ENCODE results near the gene RAB19. TPM values are rescaled to one million over a fixed set of nuclear protein-coding genes. Genes with fewer than 3 reads are reported as not detected.

The RAB19 gene
- total and polyA plus RNA-seq, 10 of the 15 experiments (the other 5 are each of a cell fraction or from before 2014, with no cell fraction given), result 0.14 to 1.0 (median 0.23) TPM; not detected in 5

DNA sequence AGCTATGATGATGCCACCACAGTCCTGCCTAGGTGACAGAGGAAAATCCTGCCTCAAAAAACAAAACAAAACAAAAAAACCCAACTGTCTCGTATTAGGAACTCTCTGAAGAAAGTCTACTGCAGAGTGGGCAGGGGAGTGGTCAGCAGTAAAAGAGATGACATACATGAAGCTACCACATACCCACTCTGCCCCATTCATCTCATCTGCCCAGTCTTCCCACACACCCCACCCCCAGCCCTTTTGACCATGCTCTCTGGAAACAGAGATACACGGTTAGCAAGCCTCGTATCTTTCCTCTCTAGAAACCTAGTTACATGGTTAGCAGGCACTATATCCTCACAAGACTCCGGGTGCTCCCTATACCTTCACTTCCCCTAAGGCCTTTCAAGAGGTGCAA lies 13.8 kb upstream of the RAB19 start:
- SMC1A ChIA-PET (ENCODE audit: uncharacterized antibody, unreplicated experiment), result interaction anchor here (0.6 to 1.6 kb wide), 3 partner anchors 13 to 785 kb away, joined by 3 read pairs; no protein-coding TSS in a partner anchor
- no peak overlapping the region for H3K27ac ChIP-seq (ENCODE audit: control insufficient read depth, insufficient read depth)
- 36% methylated on average over 4 of the region's 4 CpGs for WGBS (ENCODE audit: insufficient coverage, insufficient replicate concordance, low lambda C conversion rate, missing lambda C conversion rate)

More for the DNA sequence above, 13.8 kb upstream of the RAB19 start:
- Histone ChIP-seq H3K4me3 (no peak overlapping the region), H3K79me2 (ENCODE audit: control insufficient read depth, insufficient read depth, low read length) (no peaks in the 10 kb centered on the region; the same call in 1 of the 2 replicates), H3K9ac (ENCODE audit: control insufficient read depth, insufficient read depth, low read length) (no peak overlapping the region), H3K27me3 (replicated peaks in 1 of 2; ENCODE audit: control insufficient read depth in 2 of 2, insufficient read depth in 2 of 2, low read length in 1 of 2) (no peaks in the 10 kb centered on the region), H3K9me3 (replicated peaks; ENCODE audit: control insufficient read depth, insufficient read depth, low read length) (no peaks in the 10 kb centered on the region), H3K4me2 (ENCODE audit: control insufficient read depth, insufficient read depth) (peak overlapping the region; percentile 76), H3K36me3 (ENCODE audit: control insufficient read depth in 2 of 2, insufficient read depth in 2 of 2, low read length in 1 of 2) (no peaks in the 10 kb centered on the region), H2AFZ (ENCODE audit: control insufficient read depth, low read depth, low read length) (no peak overlapping the region), H4K20me1 (ENCODE audit: control insufficient read depth, insufficient read depth) (no peaks in the 10 kb centered on the region; the same call in 1 of the 2 replicates), H3K4me1 (ENCODE audit: control insufficient read depth, insufficient read depth, low read length) (peaks cover 23% of the 10 kb centered on the region)
- intact Hi-C loops (cut with micrococcal nuclease; ENCODE audit: unreplicated experiment), result no loop called here
- DNase-seq (ENCODE audit: low read depth, low spot score), result no peak
- BruUV-seq (replicated peaks), result no TSS peak
- ChIA-PET CTCF (interaction anchor here (0.7 to 1.3 kb wide), 2 partner anchors 50 to 80 kb away, joined by 3 to 4 read pairs; no protein-coding TSS in a partner anchor), POLR2A (no interaction called here), RAD21 (ENCODE audit: unreplicated experiment) (interaction anchor here (0.9 to 1.3 kb wide), 2 partner anchors 50 kb away, joined by 3 read pairs; no protein-coding TSS in a partner anchor)
- in situ Hi-C loops (cut with MboI), result no loop called here
- peak; percentile 49 for ATAC-seq
- TF ChIP-seq, protein P1, sequence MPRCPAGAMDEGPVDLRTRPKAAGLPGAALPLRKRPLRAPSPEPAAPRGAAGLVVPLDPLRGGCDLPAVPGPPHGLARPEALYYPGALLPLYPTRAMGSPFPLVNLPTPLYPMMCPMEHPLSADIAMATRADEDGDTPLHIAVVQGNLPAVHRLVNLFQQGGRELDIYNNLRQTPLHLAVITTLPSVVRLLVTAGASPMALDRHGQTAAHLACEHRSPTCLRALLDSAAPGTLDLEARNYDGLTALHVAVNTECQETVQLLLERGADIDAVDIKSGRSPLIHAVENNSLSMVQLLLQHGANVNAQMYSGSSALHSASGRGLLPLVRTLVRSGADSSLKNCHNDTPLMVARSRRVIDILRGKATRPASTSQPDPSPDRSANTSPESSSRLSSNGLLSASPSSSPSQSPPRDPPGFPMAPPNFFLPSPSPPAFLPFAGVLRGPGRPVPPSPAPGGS (IDR thresholded peaks at IDR 0.05; ENCODE audit: borderline replicate concordance, insufficient read depth, low read depth, low read length, poor library complexity, severe bottlenecking), result no peak
- TF ChIP-seq TARDBP (IDR thresholded peaks at IDR 0.05; ENCODE audit: borderline replicate concordance), result no peak
- TF ChIP-seq SP1 (IDR thresholded peaks at IDR 0.05; ENCODE audit: low read depth, low read length), result no peak
- no peak for TF ChIP-seq BHLHE40 (IDR thresholded peaks at IDR 0.05; ENCODE audit: borderline replicate concordance in 1 of 2, low read depth in 2 of 2, low read length in 1 of 2)
- no peak for TF ChIP-seq SPI1 (IDR thresholded peaks at IDR 0.05; ENCODE audit: borderline replicate concordance, insufficient read depth, low read depth, low read length)
- TF ChIP-seq CBFB (IDR thresholded peaks at IDR 0.05; ENCODE audit: low read depth), result no peak
- no peak for TF ChIP-seq IRF4 (IDR thresholded peaks at IDR 0.05; ENCODE audit: low read depth, low read length)
- TF ChIP-seq POLR2A (IDR thresholded peaks at IDR 0.05; ENCODE audit: low read depth, low read length), result no peak
- TF ChIP-seq JUND (IDR thresholded peaks at IDR 0.05; ENCODE audit: low read depth, low read length), result no peak
- TF ChIP-seq ZBTB40 (IDR thresholded peaks at IDR 0.05; ENCODE audit: borderline replicate concordance), result no peak
- TF ChIP-seq FOS (IDR thresholded peaks at IDR 0.05; ENCODE audit: borderline replicate concordance, extremely low read depth, insufficient read length), result no peak
- no peak for TF ChIP-seq EED (IDR thresholded peaks at IDR 0.05; ENCODE audit: low read depth)
- no peak for TF ChIP-seq E4F1 (IDR thresholded peaks at IDR 0.05; ENCODE audit: borderline replicate concordance, partially characterized antibody)
- no peak for TF ChIP-seq TBL1XR1 (IDR thresholded peaks at IDR 0.05; ENCODE audit: low read depth, low read length)
- TF ChIP-seq FOXM1 (IDR thresholded peaks at IDR 0.05; ENCODE audit: low read depth, low read length), result no peak
- TF ChIP-seq NR2C1 (IDR thresholded peaks at IDR 0.05), result no peak
- no peak for TF ChIP-seq PAX5 (IDR thresholded peaks at IDR 0.05; ENCODE audit: borderline replicate concordance, low read depth, low read length)
- FAIRE-seq, result no peak
